Ovary (tissue), 9 donors: Measurements from ENCODE around the gene TSPAN32. TPM values are rescaled to one million over a fixed set of nuclear protein-coding genes. Genes with fewer than 3 reads are reported as not detected.

Experiments
- DNase-seq, 5 donors: peaks; one replicate each; pipeline ENCODE4 v3.0.0-alpha.2; 2019 to 2020
- H3K27ac ChIP-seq, 2 donors: fragments of 200-600 bp; one replicate each; pipeline versions ENCODE4 v1.5.1 to v1.8.0; 2019 to 2022
- H3K27me3 ChIP-seq: fragments of 200-600 bp; one replicate; pipeline ENCODE4 v1.8.0; 2022
- H3K36me3 ChIP-seq: fragments of 200-600 bp; sonication (generic); one replicate; pipeline ENCODE4 v1.5.1; 2019
- H3K4me1 ChIP-seq: one replicate; pipeline ENCODE4 v1.8.1; 2013; ENCODE audit warnings: mild to moderate bottlenecking, moderate library complexity; ENCODE audit not compliant: insufficient read depth
- H3K4me3 ChIP-seq: fragments of 200-600 bp; sonication (generic); one replicate; pipeline ENCODE4 v1.5.1; 2017
- H3K9me3 ChIP-seq, 2 donors: fragments of 200-600 bp in 1 of 2; sonication (generic) in 1 of 2; one replicate each; pipeline versions ENCODE4 v1.5.1 to v1.8.1; 2013 to 2019; ENCODE audit warnings: mild to moderate bottlenecking in 1 of 2, moderate library complexity in 1 of 2
- CTCF ChIP-seq, 3 donors: fragments of 450-650 bp in 2 of 3; fragments of 200-600 bp in 1 of 3; IDR thresholded peaks; one replicate each; pipeline versions ENCODE4 v1.5.1 to v1.8.0; 2016 to 2022; ENCODE audit warnings: antibody characterized with exemption in 3 of 3, mild to moderate bottlenecking in 1 of 3
- EP300 ChIP-seq: sonication (generic); formaldehyde crosslinking; IDR thresholded peaks from one replicate; pipeline ENCODE4 v1.6.1; 2017; ENCODE audit warnings: antibody characterized with exemption
- POLR2A ChIP-seq: fragments of 450-650 bp; IDR thresholded peaks from one replicate; pipeline ENCODE4 v1.6.1; 2017; ENCODE audit warnings: antibody characterized with exemption, mild to moderate bottlenecking, moderate library complexity
- WGBS, 3 donors: extraction: QIAGEN DNeasy Blood & Tissue Kit in 1 of 3; methylation state at CpG; one replicate each; pipeline versions ENCODE4 v1.1.5 to v1.1.7; 2013 to 2017; 5-methylcytosine and 5-hydroxymethylcytosine counted together
- intact Hi-C, 4 donors: fragments of 100-400 bp; cut with DNase I; formaldehyde crosslinking; loops; one replicate each; pipeline versions ENCODE4 v1.11.0 to v1.15.1; 2022 to 2023
- polyA plus RNA-seq, 2 donors: library from polyadenylated mRNA; stranded (reverse); fragments of 200-250 nt in 1 of 2; fragments of 350-450 nt in 1 of 2; fragmentation: Illumina TruSeq in 1 of 2; extraction: RNeasy Lipid Tissue Mini Kit (QIAGEN cat#74804) in 1 of 2; gene quantifications; one replicate each; pipeline ENCODE4 v1.2.3, GENCODE V29; 2013 to 2014
- total RNA-seq, 7 donors: library from RNA; depleted of rRNA in 2 of 7; stranded (reverse); fragments of >200 nt in 2 of 7; fragmentation: NEBNext Ultra II Directional in 3 of 7; extraction: Animal tissue kit (Norgen Biotek cat#: 25700) in 3 of 7; gene quantifications; one replicate each; pipeline versions ENCODE4 v1.1.0 to v1.2.4, GENCODE V29; 2016 to 2023
- donor health status: DM: no; HTN: no; CAD: no; lungs with moderate emphysema.
- donor health status: DM: no; HTN: no; CAD: no.
- donor health status: Bipolar disorder and iron deficiency.
- donor health status: DM: yes; HTN: yes; CAD: no.
- donor health status: DM: no; HTN: no; CAD: no.
- donor health status: DM: yes; HTN: yes; CAD: no.

Gene TSPAN32
- total and polyA plus RNA-seq, 9 donors = 0.63 to 3.9 (median 1.3) TPM; not detected in 2

- intact Hi-C loops = loop anchor here in 1 of 4 donors (5.0 kb wide), 1 partner anchor 60 kb away; the partner anchor contains the start of gene CD81
- TF ChIP-seq EP300 (no peak), CTCF (IDR thresholded peaks at IDR 0.05) (no peak), POLR2A (no peak)
- WGBS, 3 donors = 91 to 96% (median 94%) methylated on average over 17 of the region's 17 CpGs
- H3K9me3 ChIP-seq = no peaks in the 10 kb centered on the region
- H3K36me3 ChIP-seq = no peaks in the 10 kb centered on the region
- H3K4me1 ChIP-seq = peaks cover 22% of the 10 kb centered on the region
- H3K27ac ChIP-seq = no peak overlapping the region
- no peaks in the 10 kb centered on the region for H3K27me3 ChIP-seq
- H3K4me3 ChIP-seq = no peak overlapping the region
- DNase-seq = no peak
These were observed 15.7 kb downstream of the TSPAN32 start for GRCh38 chr11:2317354-2318050.

GRCh38 chr11:2318123-2318522, 16.3 kb downstream of the TSPAN32 start:
- no peak for TF ChIP-seq CTCF (IDR thresholded peaks at IDR 0.05)
- no peak for TF ChIP-seq POLR2A
- no peak for TF ChIP-seq EP300

GRCh38 chr11:2318707-2319106, 16.9 kb downstream of the TSPAN32 start:
- H3K4me1 ChIP-seq = peaks cover 17% of the 10 kb centered on the region
- no peaks in the 10 kb centered on the region for H3K27me3 ChIP-seq
- intact Hi-C loops = loop anchor here in 1 of 4 donors (5.0 kb wide), 1 partner anchor 59 kb away; the partner anchor contains the start of gene CD81
- no peak overlapping the region for H3K27ac ChIP-seq
- 94 to 95% (median 95%) methylated on average over 7 of the region's 7 CpGs for WGBS, 3 donors
- no peak overlapping the region for H3K4me3 ChIP-seq
- TF ChIP-seq POLR2A (no peak), EP300 (no peak), CTCF (IDR thresholded peaks at IDR 0.05) (no peak)
- H3K9me3 ChIP-seq = no peaks in the 10 kb centered on the region
- no peaks in the 10 kb centered on the region for H3K36me3 ChIP-seq
- DNase-seq = no peak

More at GRCh38 chr11:2318123-2318522, 16.3 kb downstream of the TSPAN32 start:
- no peaks in the 10 kb centered on the region for H3K9me3 ChIP-seq
- no peak overlapping the region for H3K27ac ChIP-seq
- no peak overlapping the region for H3K4me3 ChIP-seq
- H3K27me3 ChIP-seq = no peaks in the 10 kb centered on the region
- intact Hi-C loops = loop anchor here in 1 of 4 donors (5.0 kb wide), 1 partner anchor 59 kb away; the partner anchor contains the start of gene CD81
- no peak for DNase-seq
- peaks cover 22% of the 10 kb centered on the region for H3K4me1 ChIP-seq
- no peaks in the 10 kb centered on the region for H3K36me3 ChIP-seq
- WGBS, 3 donors = 87 to 90% (median 90%) methylated on average over 4 of the region's 4 CpGs

- intact Hi-C loops = loop anchor here in 1 of 4 donors (5.0 kb wide), 1 partner anchor 57 kb away; the partner anchor contains the start of gene CD81
- Histone ChIP-seq H3K27ac (no peak overlapping the region), H3K4me3 (no peak overlapping the region), H3K9me3 (no peaks in the 10 kb centered on the region), H3K36me3 (no peaks in the 10 kb centered on the region), H3K4me1 (peaks cover 6% of the 10 kb centered on the region), H3K27me3 (no peaks in the 10 kb centered on the region)
- no peak for TF ChIP-seq POLR2A
- no peak for TF ChIP-seq EP300
- no peak for TF ChIP-seq CTCF (IDR thresholded peaks at IDR 0.05)
- DNase-seq = no peak
- WGBS, 3 donors = 54 to 61% (median 58%) methylated on average over 10 of the region's 10 CpGs
These were observed 18.1 kb downstream of the TSPAN32 start for GRCh38 chr11:2319791-2320472.
